ENCODE results near the gene ERLIN1.
A peak's percentile ranks its signal among the peaks of the same experiment; 100 is the strongest.

The ERLIN1 gene

DNA sequence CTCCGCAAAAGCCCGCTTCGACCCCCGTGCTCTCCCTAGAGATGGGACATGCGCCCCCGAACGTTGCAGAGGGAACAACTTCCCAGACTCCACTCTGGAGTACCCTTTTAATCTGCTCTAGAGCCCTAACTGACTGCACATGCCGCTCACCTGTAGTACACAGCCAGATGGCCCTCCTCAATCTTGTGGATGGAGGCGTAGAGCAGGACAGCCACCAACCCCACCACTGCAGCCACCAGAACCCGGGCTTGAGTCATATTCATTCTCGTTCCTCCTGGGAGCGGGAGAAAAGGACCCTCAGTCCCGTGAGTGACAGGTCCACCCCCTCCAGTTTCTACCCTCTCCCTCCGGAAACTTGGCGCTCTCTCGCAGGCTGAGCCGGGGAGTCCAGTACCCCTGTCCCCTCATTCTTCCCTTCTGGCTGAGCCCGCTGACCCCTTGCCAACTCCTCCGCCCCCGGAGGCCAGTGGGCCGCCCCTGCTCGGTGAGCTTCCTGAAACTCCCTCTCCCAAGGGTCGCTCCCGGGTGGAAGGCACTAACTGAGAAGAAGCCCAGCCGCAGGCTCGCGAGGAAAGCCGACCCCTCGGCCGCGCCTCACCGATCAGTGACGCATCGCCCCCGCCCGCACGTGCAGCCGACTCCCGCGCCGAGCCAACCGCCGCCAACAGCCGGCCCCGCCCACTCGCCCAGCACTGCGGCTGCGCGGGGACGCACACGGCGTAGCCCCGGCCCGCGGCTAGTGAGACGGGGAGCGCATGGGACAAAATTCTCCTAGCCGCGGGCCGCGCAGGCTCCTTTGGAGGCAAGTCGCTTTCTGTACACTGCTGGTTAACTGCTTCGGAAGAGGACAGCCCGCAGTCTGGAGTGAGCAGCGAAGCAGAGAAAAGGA, at the start of gene ERLIN1:
ERLIN1 (minus strand) TSS at position 666 of the 889 bp plus-strand sequence; CDS start at position 263, 403 bp downstream.
- peak within 1 kb of the TSS; percentile 91 for H3K4me3 ChIP-seq (ENCODE audit: low read depth, low read length)

DNA sequence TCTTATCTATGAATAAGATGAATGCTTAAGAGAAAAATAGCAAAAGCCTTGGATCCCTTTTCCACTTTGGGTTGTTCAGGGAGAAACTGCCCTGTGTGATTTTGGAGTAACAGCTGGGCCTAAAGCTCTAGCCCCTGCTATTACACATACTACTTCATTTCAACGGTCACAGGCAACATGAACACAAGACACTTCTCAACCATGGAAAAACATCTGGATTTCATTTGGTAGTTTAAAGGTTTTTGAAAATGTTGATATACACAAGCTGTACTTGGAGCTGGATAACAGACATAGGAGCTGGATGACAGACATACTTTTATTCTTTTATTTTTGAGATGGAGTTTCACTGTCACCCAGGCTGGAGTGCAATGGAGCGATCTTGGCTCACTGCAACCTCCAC, 46.3 kb upstream of the ERLIN1 start:
- H3K4me3 ChIP-seq (ENCODE audit: low read depth, low read length) = no peak overlapping the region

GRCh38 chr10:100229819-100230422, 44.1 kb upstream of the ERLIN1 start:
- peak overlapping the region; percentile 99 for H3K4me3 ChIP-seq (ENCODE audit: low read depth, low read length)

- H3K4me3 ChIP-seq (ENCODE audit: low read depth, low read length) = no peak overlapping the region
Observed at GRCh38 chr10:100223879-100224278, 38.0 kb upstream of the ERLIN1 start.

- no peak overlapping the region for H3K4me3 ChIP-seq (ENCODE audit: low read depth, low read length)
Observed at GRCh38 chr10:100222529-100222928, 36.7 kb upstream of the ERLIN1 start.

DNA sequence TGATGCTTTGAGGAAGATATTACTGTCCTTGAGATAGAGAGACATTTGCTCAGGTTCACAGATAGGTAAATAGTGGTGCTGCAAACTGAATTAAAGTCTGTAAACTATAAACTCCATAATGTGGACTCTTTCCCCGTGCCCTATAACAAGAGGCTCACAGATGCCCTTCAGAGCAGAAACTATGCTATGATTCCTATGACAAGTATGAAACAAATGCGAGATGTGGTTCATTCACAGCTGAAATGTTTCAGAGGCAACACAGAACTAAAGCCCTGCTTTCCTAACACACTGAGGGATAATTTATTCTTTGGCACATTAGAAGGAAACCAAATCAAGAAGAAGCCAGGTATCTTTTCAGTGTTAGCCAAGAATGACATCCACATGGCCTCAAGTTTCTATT, 30.2 kb upstream of the ERLIN1 start:
- no peak overlapping the region for H3K4me3 ChIP-seq (ENCODE audit: low read depth, low read length)

DNA sequence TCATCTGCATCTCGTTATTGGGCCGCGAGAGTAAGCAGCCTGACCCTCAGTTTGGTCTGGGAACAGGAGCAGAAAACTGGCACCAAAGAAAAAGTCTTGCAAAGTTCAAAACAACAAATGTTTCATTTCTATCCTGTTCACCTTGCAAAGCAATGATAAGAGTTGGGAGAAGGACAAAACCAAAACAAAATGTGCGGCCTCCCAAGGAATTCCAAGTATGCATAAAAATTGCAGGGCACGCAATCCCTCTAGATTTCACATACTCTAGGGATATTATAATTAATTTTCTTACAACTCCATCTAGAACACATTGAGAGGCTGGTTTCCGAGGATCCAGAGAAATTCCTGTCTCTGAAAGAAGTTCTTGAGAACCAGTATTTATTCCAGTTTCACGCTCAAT, 23.5 kb upstream of the ERLIN1 start:
- no peak overlapping the region for H3K4me3 ChIP-seq (ENCODE audit: low read depth, low read length)

GRCh38 chr10:100208276-100208675, 22.4 kb upstream of the ERLIN1 start:
- H3K4me3 ChIP-seq (ENCODE audit: low read depth, low read length) = no peak overlapping the region

- no peak overlapping the region for H3K4me3 ChIP-seq (ENCODE audit: low read depth, low read length)
Observed at GRCh38 chr10:100204370-100204769, 18.5 kb upstream of the ERLIN1 start.

- H3K4me3 ChIP-seq (ENCODE audit: low read depth, low read length) = no peak overlapping the region
Observed at GRCh38 chr10:100201549-100201948, 15.7 kb upstream of the ERLIN1 start.

DNA sequence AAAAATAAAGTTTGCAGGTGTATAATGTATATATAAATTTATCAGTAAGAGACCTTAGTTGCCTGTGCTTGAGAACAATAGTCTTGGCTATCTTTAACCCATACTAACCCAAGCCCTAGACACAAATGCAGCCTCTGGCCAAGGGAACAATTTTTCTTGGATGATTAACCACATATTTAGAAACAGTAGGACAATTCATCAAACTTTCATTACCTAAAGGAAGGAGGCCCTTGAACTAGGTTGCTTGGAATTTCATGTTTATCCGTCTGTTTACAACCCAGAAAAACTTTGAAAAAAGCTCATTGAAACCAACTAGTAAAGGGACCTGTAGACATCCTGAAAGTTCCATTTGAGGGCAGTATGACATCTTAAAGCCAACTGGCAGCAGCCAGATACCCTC, 8.9 kb upstream of the ERLIN1 start:
- H3K4me3 ChIP-seq (ENCODE audit: low read depth, low read length) = no peak overlapping the region

DNA sequence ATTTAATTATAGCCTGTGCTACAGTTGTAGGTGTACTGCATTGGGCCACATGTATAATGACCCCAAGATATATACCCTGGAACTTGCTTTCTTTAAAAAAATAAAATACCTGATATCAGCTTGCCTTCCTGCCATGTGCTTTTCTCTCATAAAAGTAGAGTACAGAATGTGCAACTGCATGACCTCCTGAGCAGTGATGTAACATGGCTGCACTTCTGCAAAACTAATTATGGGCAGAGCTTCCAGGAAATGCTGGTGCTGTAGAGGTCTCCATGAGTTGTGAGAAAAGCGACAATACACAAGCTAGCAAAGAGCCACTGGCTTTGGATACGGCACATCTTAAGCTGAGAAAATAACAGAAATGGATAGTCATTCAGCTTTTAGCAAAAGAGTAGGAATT, 6.5 kb upstream of the ERLIN1 start:
- no peak overlapping the region for H3K4me3 ChIP-seq (ENCODE audit: low read depth, low read length)

DNA sequence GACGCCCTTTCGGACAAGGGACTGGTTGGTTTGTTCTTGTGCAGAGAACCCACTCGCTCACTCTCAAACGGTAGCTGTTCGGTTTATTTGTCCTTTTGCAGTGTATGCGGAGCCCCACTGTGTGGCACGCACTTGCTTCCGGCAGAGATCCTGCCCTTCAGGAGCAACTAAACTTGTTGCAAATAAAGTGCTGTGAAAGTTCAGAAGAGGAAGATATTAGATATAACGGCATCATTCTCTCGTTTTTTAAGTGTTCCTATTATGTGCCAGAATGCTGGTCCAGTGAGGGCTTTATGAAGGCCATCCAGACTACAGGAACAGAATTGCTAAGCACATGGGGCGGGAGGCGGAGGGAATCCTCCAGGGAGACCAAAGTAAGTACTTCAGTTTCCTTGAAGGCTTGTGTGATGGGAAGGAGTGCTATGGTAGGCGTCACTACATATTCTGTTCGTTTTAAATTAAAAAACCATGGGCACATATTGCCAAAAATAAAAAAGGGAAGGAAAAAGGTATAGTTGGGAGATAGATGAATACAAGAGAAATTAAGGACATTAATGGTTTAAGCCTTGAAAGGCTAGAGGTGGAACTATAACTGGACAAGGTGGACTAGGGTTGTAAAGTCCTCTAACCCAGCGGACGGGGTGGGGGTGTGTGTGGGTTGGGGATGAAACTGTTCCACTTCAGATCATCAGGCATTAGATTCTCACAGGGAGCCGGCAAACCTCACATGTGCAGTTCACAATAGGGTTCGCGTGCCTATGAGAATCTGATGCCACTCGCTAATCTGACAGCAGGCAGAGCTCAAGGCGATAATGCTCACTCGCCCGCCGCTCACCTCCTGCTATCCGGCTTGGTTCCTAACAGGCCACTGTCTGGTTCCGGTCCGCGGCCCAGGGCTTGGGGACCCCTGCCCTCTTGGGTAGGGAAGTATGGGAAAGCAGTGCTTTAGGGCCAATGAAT, 704 bp upstream of the ERLIN1 start:
- peak overlapping the region; percentile 91 for H3K4me3 ChIP-seq (ENCODE audit: low read depth, low read length)

DNA sequence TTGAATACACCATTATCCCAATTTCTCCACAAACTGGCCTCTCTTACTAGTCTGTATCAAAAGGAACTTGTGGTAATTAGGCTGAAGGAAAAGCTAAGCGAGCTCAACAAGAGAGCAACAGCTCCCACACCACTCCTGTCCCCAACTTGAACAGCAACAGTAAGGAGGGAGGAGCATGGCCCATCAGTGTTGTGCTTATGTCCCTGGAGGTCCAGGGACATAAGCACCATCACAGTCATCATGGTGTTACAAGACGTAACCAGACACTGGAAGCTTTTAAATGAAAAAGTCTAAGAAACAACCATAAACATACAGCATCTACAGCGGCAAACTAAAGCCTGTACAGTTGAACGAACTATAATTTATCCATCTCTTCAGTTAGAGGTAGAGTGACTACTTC, 989 bp downstream of the ERLIN1 start:
- peak overlapping the region; percentile 91 for H3K4me3 ChIP-seq (ENCODE audit: low read depth, low read length)

DNA sequence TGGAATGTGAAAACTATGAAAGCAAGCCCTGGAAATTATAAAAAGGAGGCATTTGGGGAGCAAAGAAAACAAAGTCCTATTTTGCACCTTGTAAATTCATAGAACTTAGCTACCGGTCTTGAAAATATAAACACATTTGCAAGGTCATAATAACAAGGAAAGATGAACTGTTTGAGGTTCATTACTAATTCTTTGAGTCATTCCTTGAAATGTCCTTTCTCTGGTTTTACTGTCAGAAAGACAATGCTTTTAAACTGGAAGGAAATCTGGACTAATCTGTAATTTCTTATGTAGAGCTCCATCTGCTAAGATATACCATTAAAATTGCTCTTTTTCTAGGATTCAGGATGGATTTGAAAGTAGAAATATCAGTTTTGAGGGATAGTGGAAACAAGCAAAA, 1.4 kb downstream of the ERLIN1 start:
- H3K4me3 ChIP-seq (ENCODE audit: low read depth, low read length) = no peak overlapping the region

DNA sequence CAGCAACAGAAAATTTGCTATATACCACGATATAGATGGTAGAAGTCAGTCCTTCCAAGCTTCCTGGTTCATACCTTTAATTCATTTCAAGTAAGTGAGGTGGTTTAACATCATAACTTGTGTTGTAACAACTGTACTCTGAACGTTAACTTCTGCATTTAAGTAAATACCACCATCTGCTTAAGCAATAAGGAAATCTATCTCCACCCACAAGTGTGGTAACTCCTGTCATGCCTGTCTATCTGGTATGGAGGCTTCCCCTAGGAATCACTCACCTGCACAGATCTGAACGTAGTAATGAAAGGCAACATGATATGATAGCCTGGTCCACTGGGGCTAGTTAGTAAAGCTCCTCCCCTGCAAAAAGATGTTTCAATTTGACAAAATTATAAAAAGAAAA, 2.3 kb downstream of the ERLIN1 start:
- no peak overlapping the region for H3K4me3 ChIP-seq (ENCODE audit: low read depth, low read length)

- no peak overlapping the region for H3K4me3 ChIP-seq (ENCODE audit: low read depth, low read length)
Observed at GRCh38 chr10:100182908-100183307, 2.9 kb downstream of the ERLIN1 start.

DNA sequence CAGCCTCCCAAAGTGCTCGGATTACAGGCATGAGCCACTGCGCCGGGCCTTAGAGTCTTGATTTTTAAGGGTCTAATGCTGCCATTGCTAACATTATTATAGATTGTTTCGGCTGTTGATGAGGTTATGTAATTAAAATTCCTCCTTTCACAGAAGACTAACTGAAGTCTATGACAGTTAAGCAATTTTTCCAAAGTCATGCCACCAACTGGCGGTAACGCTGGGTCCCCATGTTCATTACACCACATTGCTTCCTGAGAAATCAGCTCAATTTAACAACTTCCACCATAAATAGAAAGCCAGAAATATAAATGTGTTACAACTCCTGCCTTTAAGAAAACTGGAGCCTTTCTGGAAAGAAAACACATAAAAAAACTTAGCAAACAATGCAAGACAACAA, 3.5 kb downstream of the ERLIN1 start:
- no peak overlapping the region for H3K4me3 ChIP-seq (ENCODE audit: low read depth, low read length)

- no peak overlapping the region for H3K4me3 ChIP-seq (ENCODE audit: low read depth, low read length)
Observed at GRCh38 chr10:100175875-100176274, 10.0 kb downstream of the ERLIN1 start.

- no peak overlapping the region for H3K4me3 ChIP-seq (ENCODE audit: low read depth, low read length)
Observed at GRCh38 chr10:100174699-100175677, 10.8 kb downstream of the ERLIN1 start.
